ENCODE results near the gene HGFAC.

GRCh38 chr4:3473996-3474765 lies 32.4 kb downstream of the HGFAC start:
- TF ChIP-seq CTCF (IDR thresholded peaks at IDR 0.05) (no peak), POLR2A (IDR thresholded peaks at IDR 0.05) (no peak)

All from esophagus squamous epithelium (tissue), 4 donors.